ENCODE results near the gene INKA2.

GRCh38 chr1:111707906-111708305, 31.3 kb downstream of the INKA2 start:
- TF ChIP-seq, protein P1, sequence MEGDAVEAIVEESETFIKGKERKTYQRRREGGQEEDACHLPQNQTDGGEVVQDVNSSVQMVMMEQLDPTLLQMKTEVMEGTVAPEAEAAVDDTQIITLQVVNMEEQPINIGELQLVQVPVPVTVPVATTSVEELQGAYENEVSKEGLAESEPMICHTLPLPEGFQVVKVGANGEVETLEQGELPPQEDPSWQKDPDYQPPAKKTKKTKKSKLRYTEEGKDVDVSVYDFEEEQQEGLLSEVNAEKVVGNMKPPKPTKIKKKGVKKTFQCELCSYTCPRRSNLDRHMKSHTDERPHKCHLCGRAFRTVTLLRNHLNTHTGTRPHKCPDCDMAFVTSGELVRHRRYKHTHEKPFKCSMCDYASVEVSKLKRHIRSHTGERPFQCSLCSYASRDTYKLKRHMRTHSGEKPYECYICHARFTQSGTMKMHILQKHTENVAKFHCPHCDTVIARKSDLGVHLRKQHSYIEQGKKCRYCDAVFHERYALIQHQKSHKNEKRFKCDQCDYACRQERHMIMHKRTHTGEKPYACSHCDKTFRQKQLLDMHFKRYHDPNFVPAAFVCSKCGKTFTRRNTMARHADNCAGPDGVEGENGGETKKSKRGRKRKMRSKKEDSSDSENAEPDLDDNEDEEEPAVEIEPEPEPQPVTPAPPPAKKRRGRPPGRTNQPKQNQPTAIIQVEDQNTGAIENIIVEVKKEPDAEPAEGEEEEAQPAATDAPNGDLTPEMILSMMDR (conservative IDR thresholded peaks at IDR 0.05; ENCODE audit: low read depth, low read length) = no peak
- TF ChIP-seq EZH2 (IDR thresholded peaks at IDR 0.05; ENCODE audit: borderline replicate concordance, low read depth, low read length, poor library complexity, severe bottlenecking) = no peak

Measured in A673 (cell line).